HepG2 (cell line): ENCODE results near the gene XRN1. TPM values are rescaled to one million over a fixed set of nuclear protein-coding genes. Genes with fewer than 3 reads are reported as not detected.

Experiments used
- CHCHD3 ChIP-seq: sonication (generic); formaldehyde crosslinking; IDR thresholded peaks from 2 replicates; pipeline ENCODE4 v1.8.0; 2022; ENCODE audit warnings: mild to moderate bottlenecking, missing genetic modification reagents, moderate library complexity
- HMGXB4 ChIP-seq, 2 experiments: sonication (generic) in 1 of 2; formaldehyde crosslinking in 1 of 2; IDR thresholded peaks; 2 replicates each; pipeline versions ENCODE4 v1.4.0 to v1.6.1; 2018 to 2020; ENCODE audit warnings: missing genetic modification reagents in 2 of 2, borderline replicate concordance in 1 of 2, low read depth in 1 of 2, mild to moderate bottlenecking in 1 of 2, missing biosample characterization in 1 of 2
- IKZF5 ChIP-seq: IDR thresholded peaks from 2 replicates; pipeline ENCODE4 v1.6.1; 2018; ENCODE audit warnings: missing genetic modification reagents, mild to moderate bottlenecking, missing compliant biosample characterization
- MTA1 ChIP-seq: sonication (generic); formaldehyde crosslinking; IDR thresholded peaks from 2 replicates; pipeline ENCODE4 v1.4.0; 2020; ENCODE audit warnings: missing genetic modification reagents, mild to moderate bottlenecking, borderline replicate concordance
- NCOA1 ChIP-seq: sonication (generic); formaldehyde crosslinking; IDR thresholded peaks from 2 replicates; pipeline ENCODE4 v1.9.0; 2021; ENCODE audit warnings: missing genetic modification reagents
- RNF2 ChIP-seq: fragments of 450-650 bp; conservative IDR thresholded peaks from 2 replicates; pipeline ENCODE4 v1.6.1; 2016; ENCODE audit warnings: low read depth
- SALL1 ChIP-seq: sonication (generic); formaldehyde crosslinking; IDR thresholded peaks from 2 replicates; pipeline ENCODE4 v1.8.0; 2022; ENCODE audit warnings: mild to moderate bottlenecking, missing genetic modification reagents
- TERF1 ChIP-seq: sonication (generic); formaldehyde crosslinking; IDR thresholded peaks from 2 replicates; pipeline ENCODE4 v1.8.0; 2022; ENCODE audit warnings: mild to moderate bottlenecking, missing genetic modification reagents, moderate library complexity
- TGIF2 ChIP-seq: IDR thresholded peaks from 2 replicates; pipeline ENCODE4 v1.6.1; 2016; ENCODE audit warnings: control low read depth, missing compliant biosample characterization
- ZNF335 ChIP-seq: sonication (generic); formaldehyde crosslinking; IDR thresholded peaks from 2 replicates; pipeline ENCODE4 v1.4.0; 2020; ENCODE audit warnings: missing genetic modification reagents
- ZNF407 ChIP-seq: sonication (generic); formaldehyde crosslinking; IDR thresholded peaks from one replicate; pipeline ENCODE4 v1.5.1; 2020; ENCODE audit warnings: mild to moderate bottlenecking, missing genetic modification reagents; ENCODE audit errors: not compliant biosample characterization
- ZNF598 ChIP-seq: sonication (generic); formaldehyde crosslinking; IDR thresholded peaks from 2 replicates; pipeline ENCODE4 v1.5.1; 2020; ENCODE audit warnings: mild to moderate bottlenecking, missing genetic modification reagents, borderline replicate concordance
- ZNF670 ChIP-seq: sonication (generic); formaldehyde crosslinking; IDR thresholded peaks from 2 replicates; pipeline ENCODE4 v1.8.0; 2022; ENCODE audit warnings: mild to moderate bottlenecking, missing genetic modification reagents, borderline replicate concordance
- ZNF691 ChIP-seq: sonication (generic); formaldehyde crosslinking; IDR thresholded peaks from 2 replicates; pipeline ENCODE4 v1.4.0; 2020; ENCODE audit warnings: missing genetic modification reagents, low read depth, mild to moderate bottlenecking, borderline replicate concordance
- polyA plus RNA-seq, 8 experiments: library from polyadenylated mRNA; depleted of rRNA in 3 of 8; stranded (reverse) in 7 of 8; unstranded in 1 of 8; fragments of >200 nt; fragmentation: Illumina TruSeq in 4 of 8; extraction: Trizol in 4 of 8; gene quantifications; 2 replicates each; pipeline versions ENCODE4 v1.2.1 to v1.2.3, GENCODE V29; 2011 to 2016; ENCODE audit warnings: low read depth in 4 of 8, missing spikeins in 1 of 8, mixed read lengths in 1 of 8; ENCODE audit not compliant: insufficient read depth in 1 of 8
- total RNA-seq, 5 experiments: library from RNA; depleted of rRNA; stranded (reverse); fragments of >200 nt; fragmentation: Illumina TruSeq; extraction: Trizol; gene quantifications; 2 replicates each; pipeline ENCODE4 v1.2.3, GENCODE V29; 2016; ENCODE audit warnings: low read depth in 1 of 5
- TF ChIP-seq, protein P1 (sequence below): IDR thresholded peaks from 2 replicates; pipeline ENCODE4 v1.6.1; 2012; ENCODE audit warnings: inconsistent platforms

Gene XRN1
- total and polyA plus RNA-seq, 2 of the 13 experiments (the other 11 are each of a cell fraction or from before 2014, with no cell fraction given) = 13.2 to 13.3 TPM

- TF ChIP-seq TERF1 (CRISPR knock-in tag) (no peak), MTA1 (CRISPR knock-in tag) (no peak), ZNF670 (CRISPR knock-in tag) (peak; percentile 81; the same call in 1 of the 2 replicates), ZNF335 (0 out of 2 replicates have a peak, but pooled peaks have one; percentile 21), CHCHD3 (CRISPR knock-in tag) (peak; percentile 20; the same call in 1 of the 2 replicates), RNF2 (no peak), IKZF5 (no peak), ZNF407 (peak; percentile 74), TGIF2 (0 out of 2 replicates have a peak, but pooled peaks have one; percentile 31), ZNF598 (0 out of 2 replicates have a peak, but pooled peaks have one; percentile 49), SALL1 (CRISPR knock-in tag) (peak; percentile 53; the same call in 1 of the 2 replicates), NCOA1 (CRISPR knock-in tag) (no peak), HMGXB4 (CRISPR knock-in tag; IDR thresholded peaks at IDR 0.05; ENCODE audit: borderline replicate concordance in 1 of 2, low read depth in 1 of 2) (peak in 1 of 2 experiments; percentile 63; a peak in 2 of 4 replicates), ZNF691 (CRISPR knock-in tag) (peak; percentile 19; the same call in 1 of the 2 replicates)
- TF ChIP-seq, protein P1, sequence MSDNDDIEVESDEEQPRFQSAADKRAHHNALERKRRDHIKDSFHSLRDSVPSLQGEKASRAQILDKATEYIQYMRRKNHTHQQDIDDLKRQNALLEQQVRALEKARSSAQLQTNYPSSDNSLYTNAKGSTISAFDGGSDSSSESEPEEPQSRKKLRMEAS = peak; percentile 22
Observed at GRCh38 chr3:142447301-142447851, 461 bp downstream of the XRN1 start (continued).
